ENCODE data around the gene SLC22A2. TPM values are rescaled to one million over a fixed set of nuclear protein-coding genes. Genes with fewer than 3 reads are reported as not detected.
A peak's percentile ranks its signal among the peaks of the same experiment; 100 is the strongest.

Gene SLC22A2
- total and polyA plus RNA-seq, 2 of the 13 experiments (the other 11 are each of a cell fraction or from before 2014, with no cell fraction given), result not detected

DNA sequence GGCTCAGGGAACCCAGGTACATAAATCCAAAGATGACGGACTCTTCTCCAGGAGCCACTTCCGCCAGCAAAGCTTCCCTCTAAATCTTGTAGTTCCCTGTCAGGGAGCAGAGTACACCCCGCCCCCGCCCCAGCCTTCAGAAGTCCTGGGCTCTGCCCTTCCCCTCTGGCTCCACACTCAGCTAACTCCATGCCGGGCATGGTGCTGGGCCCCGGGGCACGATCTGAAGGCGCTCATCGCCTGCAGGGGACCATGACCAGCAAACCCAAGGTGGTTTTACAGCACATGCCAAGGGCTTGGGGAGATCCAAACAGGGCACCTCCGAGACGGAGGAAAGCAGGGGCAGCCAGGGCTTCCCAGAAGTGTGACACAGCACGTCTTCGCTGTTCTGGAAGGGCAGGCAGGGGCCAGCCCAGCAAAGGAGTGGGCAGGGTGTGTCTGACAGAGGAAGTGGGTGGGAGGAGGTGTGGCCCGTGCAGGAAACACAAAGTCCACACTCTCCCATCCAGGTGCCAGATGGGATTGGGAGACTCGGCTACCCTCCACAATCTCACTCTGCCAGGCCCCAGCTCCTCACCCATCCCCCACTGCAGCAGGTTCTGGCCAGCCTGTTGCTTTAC lies 41.6 kb upstream of the SLC22A2 start (continued):
- TF ChIP-seq, protein P1, sequence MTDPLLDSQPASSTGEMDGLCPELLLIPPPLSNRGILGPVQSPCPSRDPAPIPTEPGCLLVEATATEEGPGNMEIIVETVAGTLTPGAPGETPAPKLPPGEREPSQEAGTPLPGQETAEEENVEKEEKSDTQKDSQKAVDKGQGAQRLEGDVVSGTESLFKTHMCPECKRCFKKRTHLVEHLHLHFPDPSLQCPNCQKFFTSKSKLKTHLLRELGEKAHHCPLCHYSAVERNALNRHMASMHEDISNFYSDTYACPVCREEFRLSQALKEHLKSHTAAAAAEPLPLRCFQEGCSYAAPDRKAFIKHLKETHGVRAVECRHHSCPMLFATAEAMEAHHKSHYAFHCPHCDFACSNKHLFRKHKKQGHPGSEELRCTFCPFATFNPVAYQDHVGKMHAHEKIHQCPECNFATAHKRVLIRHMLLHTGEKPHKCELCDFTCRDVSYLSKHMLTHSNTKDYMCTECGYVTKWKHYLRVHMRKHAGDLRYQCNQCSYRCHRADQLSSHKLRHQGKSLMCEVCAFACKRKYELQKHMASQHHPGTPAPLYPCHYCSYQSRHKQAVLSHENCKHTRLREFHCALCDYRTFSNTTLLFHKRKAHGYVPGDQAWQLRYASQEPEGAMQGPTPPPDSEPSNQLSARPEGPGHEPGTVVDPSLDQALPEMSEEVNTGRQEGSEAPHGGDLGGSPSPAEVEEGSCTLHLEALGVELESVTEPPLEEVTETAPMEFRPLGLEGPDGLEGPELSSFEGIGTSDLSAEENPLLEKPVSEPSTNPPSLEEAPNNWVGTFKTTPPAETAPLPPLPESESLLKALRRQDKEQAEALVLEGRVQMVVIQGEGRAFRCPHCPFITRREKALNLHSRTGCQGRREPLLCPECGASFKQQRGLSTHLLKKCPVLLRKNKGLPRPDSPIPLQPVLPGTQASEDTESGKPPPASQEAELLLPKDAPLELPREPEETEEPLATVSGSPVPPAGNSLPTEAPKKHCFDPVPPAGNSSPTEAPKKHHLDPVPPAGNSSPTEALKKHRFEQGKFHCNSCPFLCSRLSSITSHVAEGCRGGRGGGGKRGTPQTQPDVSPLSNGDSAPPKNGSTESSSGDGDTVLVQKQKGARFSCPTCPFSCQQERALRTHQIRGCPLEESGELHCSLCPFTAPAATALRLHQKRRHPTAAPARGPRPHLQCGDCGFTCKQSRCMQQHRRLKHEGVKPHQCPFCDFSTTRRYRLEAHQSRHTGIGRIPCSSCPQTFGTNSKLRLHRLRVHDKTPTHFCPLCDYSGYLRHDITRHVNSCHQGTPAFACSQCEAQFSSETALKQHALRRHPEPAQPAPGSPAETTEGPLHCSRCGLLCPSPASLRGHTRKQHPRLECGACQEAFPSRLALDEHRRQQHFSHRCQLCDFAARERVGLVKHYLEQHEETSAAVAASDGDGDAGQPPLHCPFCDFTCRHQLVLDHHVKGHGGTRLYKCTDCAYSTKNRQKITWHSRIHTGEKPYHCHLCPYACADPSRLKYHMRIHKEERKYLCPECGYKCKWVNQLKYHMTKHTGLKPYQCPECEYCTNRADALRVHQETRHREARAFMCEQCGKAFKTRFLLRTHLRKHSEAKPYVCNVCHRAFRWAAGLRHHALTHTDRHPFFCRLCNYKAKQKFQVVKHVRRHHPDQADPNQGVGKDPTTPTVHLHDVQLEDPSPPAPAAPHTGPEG (CRISPR knock-in tag; IDR thresholded peaks at IDR 0.05), result no peak
- TF ChIP-seq HOXD1 (CRISPR knock-in tag; IDR thresholded peaks at IDR 0.05), result no peak
- TF ChIP-seq, protein P2, sequence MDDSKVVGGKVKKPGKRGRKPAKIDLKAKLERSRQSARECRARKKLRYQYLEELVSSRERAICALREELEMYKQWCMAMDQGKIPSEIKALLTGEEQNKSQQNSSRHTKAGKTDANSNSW (CRISPR knock-in tag; IDR thresholded peaks at IDR 0.05; ENCODE audit: borderline replicate concordance), result no peak
- no peak for TF ChIP-seq REPIN1 (CRISPR knock-in tag; IDR thresholded peaks at IDR 0.05; ENCODE audit: borderline replicate concordance, low read depth)
- TF ChIP-seq ELF1 (CRISPR knock-in tag; IDR thresholded peaks at IDR 0.05), result no peak
- peak; percentile 37; the same call in 1 of the 2 replicates for TF ChIP-seq HNF4G (IDR thresholded peaks at IDR 0.05; ENCODE audit: borderline replicate concordance, low read depth, low read length)
- TF ChIP-seq HNF4G (CRISPR knock-in tag; IDR thresholded peaks at IDR 0.05; ENCODE audit: borderline replicate concordance, low read depth), result no peak
- peak; percentile 61 for TF ChIP-seq GABPB1 (CRISPR knock-in tag; IDR thresholded peaks at IDR 0.05)
- no peak for TF ChIP-seq TIGD3 (CRISPR knock-in tag; IDR thresholded peaks at IDR 0.05; ENCODE audit: borderline replicate concordance)
- peak; percentile 36; the same call in 1 of the 2 replicates for TF ChIP-seq TBX2 (CRISPR knock-in tag; IDR thresholded peaks at IDR 0.05; ENCODE audit: borderline replicate concordance)
- no peak for TF ChIP-seq SNRNP70 (IDR thresholded peaks at IDR 0.05; ENCODE audit: low read depth, low read length)
- no peak for TF ChIP-seq CEBPG (CRISPR knock-in tag; IDR thresholded peaks at IDR 0.05)
- no peak for TF ChIP-seq CCAR2 (optimal IDR thresholded peaks at IDR 0.05; ENCODE audit: low read depth, low read length)
- TF ChIP-seq ZNF101 (CRISPR knock-in tag; IDR thresholded peaks at IDR 0.05; ENCODE audit: borderline replicate concordance, low read depth), result no peak
- 0 out of 2 replicates have a peak, but pooled peaks have one; percentile 36 for TF ChIP-seq ZSCAN25 (CRISPR knock-in tag; IDR thresholded peaks at IDR 0.05)
- no peak for TF ChIP-seq ZNF781 (CRISPR knock-in tag; IDR thresholded peaks at IDR 0.05; ENCODE audit: borderline replicate concordance, not compliant biosample characterization)
- TF ChIP-seq ZNF292 (CRISPR knock-in tag; IDR thresholded peaks at IDR 0.05; ENCODE audit: borderline replicate concordance, low read depth), result peak; percentile 72
- TF ChIP-seq BHLHE40 (IDR thresholded peaks at IDR 0.05; ENCODE audit: low read length), result peak; percentile 45; the same call in 1 of the 2 replicates
- no peak for TF ChIP-seq ZC3H4 (CRISPR knock-in tag; IDR thresholded peaks at IDR 0.05; ENCODE audit: borderline replicate concordance)
- 0 out of 2 replicates have a peak, but pooled peaks have one; percentile 33 for TF ChIP-seq SMAD1 (CRISPR knock-in tag; IDR thresholded peaks at IDR 0.05; ENCODE audit: borderline replicate concordance, low read depth)
- peak; percentile 65; the same call in 1 of the 2 replicates for TF ChIP-seq ZNF788 (CRISPR knock-in tag; IDR thresholded peaks at IDR 0.05; ENCODE audit: borderline replicate concordance)
- no peak for TF ChIP-seq CENPT (CRISPR knock-in tag; IDR thresholded peaks at IDR 0.05; ENCODE audit: low read depth)
- no peak for TF ChIP-seq NONO (IDR thresholded peaks at IDR 0.05)
- 0 out of 2 replicates have a peak, but pooled peaks have one; percentile 32 for TF ChIP-seq NONO (CRISPR knock-in tag; conservative IDR thresholded peaks at IDR 0.05)

All from HepG2 (cell line).